ENCODE measurements around the gene ACTN4. TPM values are rescaled to one million over a fixed set of nuclear protein-coding genes. Genes with fewer than 3 reads are reported as not detected.

ACTN4 gene
- total and polyA plus RNA-seq, 2 of the 4 experiments (the other 2 are of a cell fraction), result 541 to 659 TPM

DNA sequence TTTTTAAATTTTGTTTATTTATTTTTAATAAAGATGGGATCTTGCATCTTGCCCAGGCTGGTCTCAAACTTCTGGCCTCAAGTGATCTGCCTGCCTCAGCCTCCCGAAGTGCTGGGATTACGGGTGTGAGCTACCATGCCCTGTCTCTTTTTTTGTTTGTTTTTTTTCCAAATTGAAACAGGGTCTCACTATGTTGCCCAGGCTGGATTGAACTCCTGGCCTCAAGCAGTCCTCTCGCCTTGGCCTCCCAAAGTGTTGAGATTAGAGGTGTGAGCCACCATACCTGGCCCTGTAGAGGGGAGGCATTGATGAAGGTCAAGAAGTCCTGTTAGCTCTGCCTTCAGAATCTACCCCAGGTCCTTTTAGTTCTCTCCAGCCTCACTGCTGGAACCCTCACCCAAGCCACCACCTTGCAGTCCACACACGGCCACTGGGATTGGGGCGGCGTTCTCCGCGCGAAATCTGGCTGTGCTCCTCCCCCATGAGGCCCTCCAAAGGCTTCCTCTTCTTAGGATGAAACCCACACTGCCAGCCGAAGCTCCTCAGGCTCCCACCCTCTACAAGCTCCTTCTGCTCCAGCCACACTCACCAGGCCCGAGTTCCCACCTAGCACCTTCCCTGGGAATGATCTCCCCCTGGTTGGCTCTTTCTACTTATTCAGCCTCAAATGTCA lies 34.9 kb downstream of the ACTN4 start:
- ChIA-PET CTCF (interaction anchor here (1.3 kb wide), 1 partner anchor 23 kb away, joined by 4 read pairs; no protein-coding TSS in a partner anchor), POLR2A (ENCODE audit: unreplicated experiment) (no interaction called here)
- Histone ChIP-seq H2AK9ac (replicated peaks; ENCODE audit: low read depth, low read length, poor library complexity) (no peak overlapping the region), H3K4me2 (ENCODE audit: low read depth, low read length) (no peak overlapping the region), H3K79me1 (ENCODE audit: low read depth in 1 of 2, low read length in 2 of 2) (peaks cover 8 to 84% of the 10 kb centered on the region in 2 experiments), H2BK20ac (ENCODE audit: low read depth, low read length) (peak overlapping the region; percentile 87; the same call in 1 of the 2 replicates), H4K5ac (ENCODE audit: low read depth, low read length) (no peak overlapping the region; the same call in 1 of the 2 replicates), H3K9me1 (ENCODE audit: insufficient read depth, low read length) (peaks cover 47% of the 10 kb centered on the region), H2BK15ac (ENCODE audit: low read depth, low read length) (peak overlapping the region; percentile 21; the same call in 2 of the 3 replicates), H4K91ac (ENCODE audit: insufficient read depth, low read depth, low read length) (peak overlapping the region; percentile 84), H4K20me1 (ENCODE audit: insufficient read depth, low read length) (peaks cover 66% of the 10 kb centered on the region), H3K56ac (ENCODE audit: extremely low read depth, insufficient read depth, low read length) (no peak overlapping the region), H3K4me1 (ENCODE audit: control insufficient read depth, insufficient read depth, low read length) (peaks cover 55% of the 10 kb centered on the region), H3K27ac (ENCODE audit: insufficient read depth, low read length) (peak overlapping the region; percentile 85), H3K27me3 (ENCODE audit: control insufficient read depth, insufficient read depth, low read length) (no peaks in the 10 kb centered on the region), H2BK120ac (ENCODE audit: low read depth, low read length) (peak overlapping the region; percentile 94), H3K23ac (ENCODE audit: low read depth, low read length) (peak overlapping the region; percentile 33; the same call in 1 of the 2 replicates), H3K4ac (ENCODE audit: low read depth, low read length) (peak overlapping the region; percentile 96), H4K8ac (ENCODE audit: low read depth in 2 of 2, low read length in 2 of 2) (peak overlapping the region; percentile 37 to 95; a peak in 3 of 4 replicates), H3K18ac (ENCODE audit: low read depth, low read length) (0 out of 2 replicates have a peak overlapping the region, but pooled peaks have one; percentile 35), H3K4me3 (ENCODE audit: insufficient read depth, low read depth, low read length) (no peak overlapping the region), H3K9ac (ENCODE audit: low read depth, low read length) (no peak overlapping the region), H2BK5ac (ENCODE audit: low read depth, low read length, poor library complexity, severe bottlenecking) (peak overlapping the region; percentile 97), H3K36me3 (ENCODE audit: control insufficient read depth, insufficient read depth, low read length) (peaks cover 12% of the 10 kb centered on the region), H2AFZ (replicated peaks; ENCODE audit: low read length, poor library complexity) (no peak overlapping the region), H3K9me3 (ENCODE audit: control insufficient read depth, insufficient read depth, low read length) (no peaks in the 10 kb centered on the region), H2AK5ac (ENCODE audit: low read depth, low read length) (peak overlapping the region; percentile 95), H3K14ac (replicated peaks; ENCODE audit: low read depth, low read length) (peak overlapping the region; percentile 10)
- dilution Hi-C loops (cut with HindIII; ENCODE audit: low sequenced_read_pairs, unreplicated experiment) (no loop called here), in situ Hi-C loops (cut with MboI; ENCODE audit: low sequenced_read_pairs) (no loop called here), intact Hi-C loops (cut with micrococcal nuclease) (no loop called here)
- 98% methylated on average over 7 of the region's 11 CpGs; no CpG with 5 or more reads in 1 of the 2 experiments for WGBS, 2 experiments (ENCODE audit: extremely low coverage in 2 of 2, insufficient read length in 1 of 2)
- DNase-seq (no peak), ATAC-seq (ENCODE audit: low read depth) (no peak)
- no peak for TF ChIP-seq RCOR1 (IDR thresholded peaks at IDR 0.05; ENCODE audit: insufficient replicate concordance, low read length)
- TF ChIP-seq CEBPB (IDR thresholded peaks at IDR 0.05; ENCODE audit: low read depth, low read length), result no peak
- TF ChIP-seq MAFK (IDR thresholded peaks at IDR 0.05; ENCODE audit: low read depth, low read length), result no peak
- TF ChIP-seq RFX5 (IDR thresholded peaks at IDR 0.05; ENCODE audit: low read depth, low read length), result no peak
- BruUV-seq (replicated peaks), result no TSS peak

Data from IMR-90 (cell line).